ENCODE measurements around the gene MBD3L3.
"Not testable (repeated sequence)": the region's sequence is repeated elsewhere in the genome, so short reads cannot be mapped to it uniquely, and the experiment has no call there.

DNA sequence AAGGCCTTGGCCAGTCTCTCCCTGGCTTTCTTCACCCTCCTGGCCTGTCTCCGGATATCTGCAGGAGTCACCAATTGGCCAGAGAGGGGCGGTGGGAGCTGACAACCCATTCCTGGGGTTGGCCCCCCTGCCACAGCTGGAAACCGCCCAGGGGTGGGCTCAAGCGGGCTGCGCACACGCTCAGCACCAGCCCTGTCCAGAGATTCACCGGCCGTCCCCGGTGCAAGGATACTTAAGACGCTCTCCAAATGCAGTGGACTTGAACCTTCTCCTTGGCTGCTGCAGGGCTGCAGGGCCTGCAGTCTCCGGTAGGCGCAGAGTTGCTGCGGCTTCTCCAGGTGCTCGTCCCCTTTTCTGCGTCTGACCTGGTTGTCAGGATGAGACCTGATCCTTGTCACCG lies 2.1 kb downstream of the MBD3L3 start:
- TF ChIP-seq, protein P1, sequence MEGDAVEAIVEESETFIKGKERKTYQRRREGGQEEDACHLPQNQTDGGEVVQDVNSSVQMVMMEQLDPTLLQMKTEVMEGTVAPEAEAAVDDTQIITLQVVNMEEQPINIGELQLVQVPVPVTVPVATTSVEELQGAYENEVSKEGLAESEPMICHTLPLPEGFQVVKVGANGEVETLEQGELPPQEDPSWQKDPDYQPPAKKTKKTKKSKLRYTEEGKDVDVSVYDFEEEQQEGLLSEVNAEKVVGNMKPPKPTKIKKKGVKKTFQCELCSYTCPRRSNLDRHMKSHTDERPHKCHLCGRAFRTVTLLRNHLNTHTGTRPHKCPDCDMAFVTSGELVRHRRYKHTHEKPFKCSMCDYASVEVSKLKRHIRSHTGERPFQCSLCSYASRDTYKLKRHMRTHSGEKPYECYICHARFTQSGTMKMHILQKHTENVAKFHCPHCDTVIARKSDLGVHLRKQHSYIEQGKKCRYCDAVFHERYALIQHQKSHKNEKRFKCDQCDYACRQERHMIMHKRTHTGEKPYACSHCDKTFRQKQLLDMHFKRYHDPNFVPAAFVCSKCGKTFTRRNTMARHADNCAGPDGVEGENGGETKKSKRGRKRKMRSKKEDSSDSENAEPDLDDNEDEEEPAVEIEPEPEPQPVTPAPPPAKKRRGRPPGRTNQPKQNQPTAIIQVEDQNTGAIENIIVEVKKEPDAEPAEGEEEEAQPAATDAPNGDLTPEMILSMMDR (IDR thresholded peaks at IDR 0.05), result not testable (repeated sequence)
- not testable (repeated sequence) for TF ChIP-seq EZH2, EZH2phosphoT487 (IDR thresholded peaks at IDR 0.05)

Data from neural progenitor cell (in vitro differentiated cells).